MCF 10A (cell line): ENCODE measurements around the gene PGRMC2. TPM values are rescaled to one million over a fixed set of nuclear protein-coding genes. Genes with fewer than 3 reads are reported as not detected.

Experiments used
- BruUV-seq: library from RNA; stranded (reverse); fragments of 400-500 nt; replicated peaks from 2 replicates; lab custom pipeline; 2021; lab: Mats Ljungman, UMichigan
- CTCF ChIA-PET: fragments of 300-600 bp; sonication (Branson Sonifier 250); formaldehyde crosslinking; extraction: SDS; loops from one replicate; lab custom pipeline; 2021; ENCODE audit warnings: antibody characterized with exemption, inconsistent platforms; lab: Yijun Ruan, JAX
- POLR2A ChIA-PET: fragments of 300-600, 350-650 bp; sonication (Branson Sonifier 250); formaldehyde crosslinking; extraction: SDS; loops from one replicate; lab custom pipeline; 2020; ENCODE audit warnings: antibody characterized with exemption, inconsistent platforms; lab: Yijun Ruan, JAX
- DNase-seq: peaks from one replicate; pipeline ENCODE4 v3.0.0-alpha.2; 2018; ENCODE audit not compliant: unreplicated experiment
- H3K27ac Mint-ChIP-seq: one replicate; pipeline ENCODE4 v1.8.0; 2022; ENCODE audit warnings: mild to moderate bottlenecking, low read depth, mixed read lengths; ENCODE audit not compliant: unreplicated experiment
- H3K27me3 Mint-ChIP-seq: one replicate; pipeline ENCODE4 v1.8.0; 2022; ENCODE audit warnings: mixed read lengths; ENCODE audit not compliant: insufficient read depth, unreplicated experiment
- H3K36me3 Mint-ChIP-seq: one replicate; pipeline ENCODE4 v1.8.0; 2022; ENCODE audit warnings: mild to moderate bottlenecking, moderate library complexity, mixed read lengths; ENCODE audit not compliant: insufficient read depth, unreplicated experiment
- H3K4me1 Mint-ChIP-seq: one replicate; pipeline ENCODE4 v1.8.0; 2022; ENCODE audit warnings: mixed read lengths; ENCODE audit not compliant: insufficient read depth, unreplicated experiment
- H3K4me3 Mint-ChIP-seq: one replicate; pipeline ENCODE4 v1.8.0; 2022; ENCODE audit warnings: mild to moderate bottlenecking, moderate library complexity, mixed read lengths; ENCODE audit not compliant: unreplicated experiment
- H3K9me3 Mint-ChIP-seq: one replicate; pipeline ENCODE4 v1.8.0; 2022; ENCODE audit warnings: mixed read lengths; ENCODE audit not compliant: unreplicated experiment
- CTCF ChIP-seq: fragments of 200-600 bp; IDR thresholded peaks from one replicate; pipeline ENCODE4 v1.8.0; 2022; ENCODE audit warnings: antibody characterized with exemption, mild to moderate bottlenecking; ENCODE audit not compliant: unreplicated experiment
- intact Hi-C: fragments of 100-400 bp; cut with micrococcal nuclease; formaldehyde crosslinking; loops from 2 replicates; pipeline ENCODE4 v1.14.1; 2022
- total RNA-seq: library from RNA; stranded (reverse); gene quantifications from 2 replicates; pipeline ENCODE4 v1.2.3, GENCODE V29; 2022

PGRMC2 gene
- total RNA-seq, 1 experiment from 2014 or later: 54.3 TPM

GRCh38 chr4:128241019-128241418, 46.6 kb downstream of the PGRMC2 start:
- H3K36me3 Mint-ChIP-seq: no peaks in the 10 kb centered on the region
- H3K9me3 Mint-ChIP-seq: no peaks in the 10 kb centered on the region
- TSS peak; percentile 84 for BruUV-seq
- ChIA-PET POLR2A (interaction anchor here (0.9 to 1.5 kb wide), 7 partner anchors 8 to 187 kb away, joined by 3 to 18 read pairs (median 4); partner anchors contain the start of gene PGRMC2), CTCF (interaction anchor here (0.8 kb wide), 1 partner anchor 10 kb away, joined by 4 read pairs; no protein-coding TSS in a partner anchor)
- intact Hi-C loops: loop anchor here (2.0 kb wide), 1 partner anchor 46 kb away; the partner anchor contains the start of gene PGRMC2
- no peak for DNase-seq
- peak overlapping the region; percentile 96 for H3K27ac Mint-ChIP-seq
- peak overlapping the region; percentile 32 for H3K4me3 Mint-ChIP-seq
- no peak for TF ChIP-seq CTCF
- H3K4me1 Mint-ChIP-seq: peaks cover 33% of the 10 kb centered on the region
- no peaks in the 10 kb centered on the region for H3K27me3 Mint-ChIP-seq

- no peak for DNase-seq
- H3K36me3 Mint-ChIP-seq: no peaks in the 10 kb centered on the region
Measured at GRCh38 chr4:128234836-128235235, 52.8 kb downstream of the PGRMC2 start.

GRCh38 chr4:128232719-128233118, 54.9 kb downstream of the PGRMC2 start:
- intact Hi-C loops: no loop called here
- CTCF ChIA-PET: no interaction called here
- peaks cover 10% of the 10 kb centered on the region for H3K4me1 Mint-ChIP-seq
- no peaks in the 10 kb centered on the region for H3K27me3 Mint-ChIP-seq
- peak overlapping the region; percentile 69 for H3K27ac Mint-ChIP-seq
- no peak for DNase-seq
- H3K4me3 Mint-ChIP-seq: no peak overlapping the region
- H3K9me3 Mint-ChIP-seq: no peaks in the 10 kb centered on the region
- no peaks in the 10 kb centered on the region for H3K36me3 Mint-ChIP-seq
- no peak for TF ChIP-seq CTCF
- no TSS peak for BruUV-seq
- POLR2A ChIA-PET: interaction anchor here (0.7 to 0.8 kb wide), 2 partner anchors 13 to 106 kb away, joined by 3 read pairs; no protein-coding TSS in a partner anchor

More at GRCh38 chr4:128234836-128235235, 52.8 kb downstream of the PGRMC2 start:
- Mint-ChIP-seq H3K27ac (no peak overlapping the region), H3K4me3 (no peak overlapping the region), H3K4me1 (no peaks in the 10 kb centered on the region), H3K9me3 (no peaks in the 10 kb centered on the region), H3K27me3 (no peaks in the 10 kb centered on the region)
- BruUV-seq: no TSS peak
- POLR2A ChIA-PET: no interaction called here
- CTCF ChIA-PET: no interaction called here
- no peak for TF ChIP-seq CTCF
- intact Hi-C loops: no loop called here

DNA sequence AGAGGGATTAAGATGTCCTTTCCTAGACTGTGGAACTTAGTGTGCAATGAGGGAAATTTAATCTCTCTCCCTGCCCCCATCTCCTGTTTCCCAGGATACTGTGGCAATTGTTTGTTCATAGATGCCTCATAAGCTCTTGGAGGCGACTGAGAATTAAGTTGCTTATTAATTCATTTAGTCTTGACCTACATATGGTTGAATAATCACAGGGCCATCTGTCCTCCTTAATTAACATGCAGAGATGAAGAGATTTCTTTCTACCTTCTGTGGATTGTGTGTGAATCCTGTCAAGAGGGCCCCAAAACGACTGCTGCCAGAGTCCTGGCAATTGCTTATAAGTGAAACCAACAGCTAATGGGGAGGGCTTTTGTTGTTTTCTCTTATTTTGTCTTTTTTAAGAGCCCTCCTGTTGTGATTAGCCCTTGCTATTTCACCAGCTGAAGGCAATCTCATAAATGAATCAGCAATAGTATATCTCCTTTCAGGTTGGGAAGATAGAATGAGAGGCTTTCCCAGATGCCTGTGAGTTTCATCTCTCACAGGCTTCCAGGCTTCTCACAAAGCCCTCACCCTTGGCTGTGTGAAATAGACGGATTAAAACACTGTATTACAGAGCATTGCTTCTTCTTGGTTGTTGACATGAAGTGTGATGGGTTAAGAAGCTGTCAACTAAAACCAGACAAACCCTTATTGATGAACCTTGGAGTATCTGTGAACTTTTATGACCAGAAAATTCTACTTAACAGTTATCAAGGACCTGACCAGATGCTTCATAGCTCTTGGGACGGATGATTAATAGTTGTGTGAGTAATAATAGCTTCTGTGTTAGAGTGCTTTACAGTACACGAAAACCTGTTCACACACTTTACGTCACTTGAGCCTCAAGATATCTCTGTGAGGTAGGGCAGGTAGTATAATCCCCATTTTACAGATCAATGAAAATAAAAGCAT, 58.5 kb downstream of the PGRMC2 start:
- no peak overlapping the region for H3K4me3 Mint-ChIP-seq
- no peaks in the 10 kb centered on the region for H3K9me3 Mint-ChIP-seq
- CTCF ChIA-PET: interaction anchor here (0.6 to 2.6 kb wide), 5 partner anchors 9 to 711 kb away, joined by 3 to 8 read pairs (median 4); no protein-coding TSS in a partner anchor
- no peak for TF ChIP-seq CTCF
- no peak for DNase-seq
- no TSS peak for BruUV-seq
- no peak overlapping the region for H3K27ac Mint-ChIP-seq
- intact Hi-C loops: loop anchor here (10.0 kb wide), 1 partner anchor 196 kb away; no protein-coding TSS in a partner anchor
- H3K27me3 Mint-ChIP-seq: no peaks in the 10 kb centered on the region
- H3K36me3 Mint-ChIP-seq: no peaks in the 10 kb centered on the region
- peaks cover 13% of the 10 kb centered on the region for H3K4me1 Mint-ChIP-seq
- POLR2A ChIA-PET: no interaction called here
